ENCODE measurements around the gene RBMS2.
"Not testable (repeated sequence)": the region's sequence is repeated elsewhere in the genome, so short reads cannot be mapped to it uniquely, and the experiment has no call there.

RBMS2 gene, protein sequence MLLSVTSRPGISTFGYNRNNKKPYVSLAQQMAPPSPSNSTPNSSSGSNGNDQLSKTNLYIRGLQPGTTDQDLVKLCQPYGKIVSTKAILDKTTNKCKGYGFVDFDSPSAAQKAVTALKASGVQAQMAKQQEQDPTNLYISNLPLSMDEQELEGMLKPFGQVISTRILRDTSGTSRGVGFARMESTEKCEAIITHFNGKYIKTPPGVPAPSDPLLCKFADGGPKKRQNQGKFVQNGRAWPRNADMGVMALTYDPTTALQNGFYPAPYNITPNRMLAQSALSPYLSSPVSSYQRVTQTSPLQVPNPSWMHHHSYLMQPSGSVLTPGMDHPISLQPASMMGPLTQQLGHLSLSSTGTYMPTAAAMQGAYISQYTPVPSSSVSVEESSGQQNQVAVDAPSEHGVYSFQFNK

DNA sequence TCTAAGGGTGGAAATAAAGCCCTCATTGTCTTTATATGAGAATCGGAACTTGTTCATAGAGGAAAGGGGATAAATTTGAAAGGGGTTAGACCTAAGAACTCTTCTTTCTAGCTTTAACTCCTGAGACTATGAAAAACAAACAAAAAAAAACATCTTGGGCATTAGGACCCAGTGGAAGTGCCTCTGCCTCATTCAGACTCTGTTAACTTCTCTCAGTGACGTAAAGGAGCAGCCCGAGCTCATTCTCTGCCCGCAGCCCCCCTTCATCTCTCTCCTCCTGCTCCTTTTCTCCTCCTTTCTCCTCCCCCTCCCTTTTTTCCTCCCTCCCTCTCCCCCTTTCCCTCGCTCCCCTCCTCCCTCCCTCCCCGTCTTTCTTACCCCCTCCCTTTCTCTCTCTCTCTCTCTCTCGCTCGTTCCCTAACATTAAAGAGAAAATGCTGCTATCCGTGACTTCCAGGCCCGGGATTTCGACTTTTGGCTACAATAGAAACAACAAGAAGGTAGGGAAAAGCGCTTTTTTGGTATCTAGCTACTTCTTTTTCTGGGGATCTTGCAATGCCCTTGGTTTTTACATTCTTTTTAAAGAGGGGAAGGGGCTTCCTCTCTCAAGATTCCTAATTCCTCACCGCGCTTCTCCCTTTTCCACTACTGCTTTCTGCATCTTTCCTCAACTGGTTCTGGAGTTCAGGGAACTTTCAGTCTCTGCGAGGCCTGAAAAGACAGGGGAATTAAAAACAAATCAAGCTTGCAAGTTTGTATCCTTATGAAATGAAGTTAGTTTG is at the start of gene RBMS2:
RBMS2 (plus strand) TSS at position 231 of the 782 bp plus-strand sequence; CDS start at position 435, 204 bp downstream.
- peak; percentile 90 for DNase-seq (ENCODE audit: low read depth, low spot score)

DNA sequence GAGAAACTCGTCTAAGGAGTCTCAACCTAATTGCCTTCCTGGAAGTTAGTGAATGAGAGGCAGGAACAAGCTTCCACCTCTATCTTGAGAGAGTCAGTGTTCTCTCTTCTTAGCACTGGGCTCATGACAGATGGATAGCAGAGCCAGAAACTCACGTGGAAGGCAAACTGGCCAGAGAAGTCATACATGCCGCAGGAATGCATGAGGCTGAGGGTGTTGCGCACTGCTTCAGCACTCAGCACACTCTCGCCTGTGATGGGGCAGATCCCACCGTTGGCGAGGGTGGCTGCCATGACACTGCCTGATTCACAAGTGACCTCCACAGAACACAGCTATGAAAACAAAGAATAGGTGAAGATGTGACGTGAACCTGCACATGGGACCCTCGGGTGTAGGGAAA is 47.2 kb upstream of the RBMS2 start:
- DNase-seq (ENCODE audit: low read depth, low spot score), result no peak

DNA sequence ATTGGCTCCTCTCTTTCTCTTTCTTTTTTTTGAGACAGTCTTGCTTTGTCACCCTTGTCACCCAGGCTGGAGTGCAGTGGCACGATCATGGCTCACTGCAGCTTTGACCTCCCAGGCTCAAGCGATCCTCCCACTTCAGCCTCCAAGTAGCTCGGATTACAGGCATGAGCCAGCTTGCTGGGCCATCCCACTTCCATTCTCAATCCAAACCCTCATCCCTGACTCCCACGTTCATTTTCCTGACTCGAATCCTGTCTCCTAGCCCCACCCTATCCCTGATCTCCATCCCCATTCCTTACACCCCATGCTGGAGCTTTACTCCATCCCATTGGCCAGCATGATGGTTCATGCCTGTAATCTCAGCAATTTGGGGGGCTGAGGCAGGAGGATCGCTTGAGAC is 45.5 kb upstream of the RBMS2 start:
- no peak for DNase-seq (ENCODE audit: low read depth, low spot score)

DNA sequence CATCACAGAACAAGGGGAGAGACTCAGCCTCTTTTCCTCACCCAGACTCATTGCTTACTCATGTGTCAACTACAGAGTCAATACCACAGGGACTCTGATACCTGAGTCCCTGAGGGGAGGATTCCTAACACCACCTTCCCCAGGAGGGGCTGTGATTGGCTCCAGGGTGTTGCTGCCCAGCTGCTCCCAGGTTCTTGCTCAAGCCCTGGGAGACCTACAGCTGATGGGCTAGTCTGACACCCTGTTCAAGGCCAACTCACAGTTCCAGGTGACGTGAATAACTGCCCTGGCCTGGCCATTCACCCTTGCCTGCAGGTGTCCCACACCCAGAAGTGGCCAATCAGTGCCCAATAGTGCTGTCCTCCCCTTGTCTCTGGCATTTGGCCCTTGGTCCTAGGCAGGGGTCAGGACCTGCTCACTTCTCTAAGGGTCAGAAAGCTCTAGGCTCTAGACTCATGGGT is 44.6 kb upstream of the RBMS2 start:
- DNase-seq (ENCODE audit: low read depth, low spot score), result no peak

DNA sequence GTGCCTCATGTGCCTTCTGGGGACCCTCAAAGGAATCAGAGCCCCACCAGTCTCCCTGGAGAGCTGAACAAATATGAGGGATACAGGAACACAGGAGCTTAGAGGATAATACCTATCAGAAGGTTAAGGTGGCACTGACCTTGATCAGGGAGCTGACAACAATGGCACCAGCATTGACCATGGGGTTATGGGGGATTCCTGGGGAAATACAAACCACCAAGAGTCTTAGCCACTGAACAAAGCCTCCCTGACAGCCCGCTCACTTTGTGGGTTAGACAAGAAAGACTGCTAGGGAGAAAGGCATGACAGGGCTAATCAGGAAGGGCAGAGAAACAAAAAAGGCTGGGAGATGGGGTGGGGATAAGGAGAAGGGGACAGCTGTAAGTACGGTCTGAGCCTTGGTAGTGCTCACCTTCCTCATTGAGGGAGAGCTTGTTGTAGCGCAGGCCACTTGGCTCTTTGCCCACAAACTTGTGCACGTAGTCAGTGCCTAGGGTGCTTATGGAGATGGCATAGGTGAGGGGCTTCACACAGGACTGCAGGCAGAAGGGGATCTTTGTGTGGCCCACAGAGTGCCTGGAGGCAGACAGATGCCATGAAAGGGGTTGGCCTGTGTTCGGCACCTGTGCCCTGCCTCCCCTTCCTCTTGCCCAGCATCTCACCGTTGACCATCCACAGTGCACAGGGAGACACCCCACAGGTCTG is 43.9 kb upstream of the RBMS2 start:
- no peak for DNase-seq (ENCODE audit: low read depth, low spot score)

DNA sequence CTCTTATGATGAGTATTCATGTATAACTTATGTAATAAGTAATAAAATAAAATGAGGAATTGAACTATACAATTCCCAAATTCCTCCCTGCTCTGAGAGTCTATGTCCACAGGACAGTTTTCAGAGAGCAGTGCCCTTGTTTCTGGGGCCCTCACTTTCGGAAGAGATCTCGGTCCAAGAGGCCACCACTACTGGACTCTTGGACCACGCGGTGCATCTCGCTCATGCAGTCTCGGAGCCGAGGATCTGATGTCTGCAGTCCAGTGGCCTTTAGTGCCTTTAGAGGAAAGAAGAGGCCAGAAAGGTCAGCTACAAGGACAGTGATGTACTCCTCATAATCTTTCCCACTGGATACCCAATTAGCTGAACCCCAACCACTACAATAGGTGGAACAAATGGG is 42.0 kb upstream of the RBMS2 start:
- DNase-seq (ENCODE audit: low read depth, low spot score), result no peak

DNA sequence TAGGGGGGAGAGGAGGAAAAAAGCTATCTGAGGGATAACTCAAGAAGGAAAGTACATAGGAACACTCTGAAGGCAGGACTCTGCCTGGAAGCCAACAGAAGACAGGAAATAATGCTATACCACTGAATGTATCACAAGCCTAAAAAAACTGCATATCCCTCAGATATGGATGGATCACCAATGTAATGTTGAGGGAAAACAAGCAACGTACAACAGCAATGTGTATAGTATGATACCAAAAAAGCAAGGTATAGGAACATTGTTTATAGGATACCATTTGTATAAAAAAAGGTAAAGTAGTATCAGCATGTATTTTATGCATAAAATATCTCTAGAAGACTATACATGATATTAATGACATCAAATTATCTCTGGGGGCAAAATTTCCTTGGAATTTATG is 37.1 kb upstream of the RBMS2 start:
- no peak for DNase-seq (ENCODE audit: low read depth, low spot score)

DNA sequence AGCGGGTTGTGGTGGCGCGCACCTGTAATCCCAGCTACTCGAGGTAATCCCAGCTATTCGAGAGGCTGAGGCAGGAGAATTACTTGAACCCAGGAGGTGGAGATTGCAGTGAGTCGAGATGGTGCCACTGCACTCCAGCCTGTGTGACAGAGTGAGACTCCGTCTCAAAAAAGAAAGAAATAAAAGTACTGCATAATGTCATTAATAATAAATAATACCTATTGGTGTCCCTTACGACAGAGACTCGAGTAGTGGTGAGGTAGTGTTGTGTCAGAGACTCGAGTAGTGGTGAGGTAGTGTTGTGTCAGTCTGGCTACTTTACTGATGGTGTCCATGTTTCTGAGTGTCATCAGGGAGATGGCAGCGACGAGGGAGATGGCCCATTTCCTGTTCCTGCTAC is 34.9 kb upstream of the RBMS2 start:
- no peak for DNase-seq (ENCODE audit: low read depth, low spot score)

DNA sequence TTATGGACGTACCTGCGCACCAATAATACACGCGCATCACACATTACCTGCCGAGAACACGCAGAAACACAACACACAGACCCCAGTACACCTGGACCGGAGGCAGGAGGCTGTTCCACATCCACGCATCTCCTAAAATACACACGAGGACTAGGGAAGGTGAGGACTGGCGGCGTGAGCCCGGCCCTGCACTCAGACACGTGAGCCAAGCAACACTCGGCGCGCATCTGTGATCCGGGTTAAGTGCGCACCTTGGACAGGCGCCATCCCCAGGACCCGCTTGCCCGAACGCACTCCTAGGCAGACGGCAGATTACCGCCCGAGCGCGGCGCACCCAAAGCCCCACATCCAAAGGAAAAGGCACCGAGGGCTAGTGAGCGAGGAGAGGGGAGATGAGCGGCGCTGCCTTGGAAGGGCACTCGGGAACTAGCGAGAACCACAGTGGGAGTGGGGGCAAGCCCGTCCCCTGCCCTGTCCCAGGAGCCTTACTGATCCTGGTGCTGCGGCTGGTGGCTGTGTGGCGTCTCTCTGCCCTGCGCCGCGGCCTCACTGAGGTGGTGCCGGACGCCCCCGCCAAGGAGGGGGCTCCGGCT is 34.1 kb upstream of the RBMS2 start:
- no peak for DNase-seq (ENCODE audit: low read depth, low spot score)

DNA sequence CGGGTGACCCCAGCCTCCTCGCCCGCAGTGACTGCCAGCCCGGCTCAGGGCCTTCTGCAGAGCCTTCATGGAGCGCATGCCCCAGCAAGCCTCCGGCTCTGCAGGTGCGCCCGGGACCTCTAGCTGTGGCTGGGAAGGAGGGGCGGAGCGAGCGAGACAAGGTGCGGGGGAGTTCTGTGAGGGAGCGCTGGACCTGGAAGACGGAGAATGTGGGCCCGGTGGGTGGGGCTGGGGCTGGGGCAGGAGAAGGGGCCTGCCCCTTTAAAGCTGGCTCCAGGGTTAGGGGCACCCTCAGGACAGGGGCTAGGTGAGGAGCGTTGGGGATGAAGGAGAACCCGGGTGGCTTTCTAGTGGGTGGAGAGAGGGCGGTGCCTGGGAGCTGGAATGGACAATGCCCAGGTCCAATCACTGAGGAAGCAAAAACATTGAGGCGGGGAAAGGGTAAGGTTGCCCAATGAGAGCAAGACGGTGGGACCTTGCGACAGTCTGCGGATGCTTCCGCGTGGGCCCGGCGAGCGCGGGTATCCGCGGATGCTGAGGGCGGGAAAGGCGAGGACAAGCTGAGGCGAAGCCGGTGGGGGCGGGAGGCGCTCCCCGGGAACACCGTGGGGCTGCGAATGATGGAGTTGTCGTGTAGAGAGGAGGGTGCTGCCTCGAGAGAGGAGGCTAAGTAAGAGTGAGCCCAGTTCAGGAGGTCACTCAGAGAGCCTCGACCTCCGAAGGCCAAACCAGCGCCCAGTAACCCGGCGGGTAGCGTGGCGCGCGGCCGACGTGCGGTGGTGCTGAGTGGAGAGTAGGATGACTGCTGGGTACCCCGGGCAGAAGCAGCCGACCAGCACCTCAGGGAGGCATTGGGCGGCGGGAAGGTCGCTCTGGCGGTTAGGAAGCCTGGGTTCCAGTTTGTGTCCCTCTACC is 33.3 kb upstream of the RBMS2 start, which contains the start of gene GLS2:
GLS2 (minus strand) TSS at position 121 of the 915 bp plus-strand sequence; CDS start at position 78, 43 bp downstream.
- peak; percentile 75 for DNase-seq (ENCODE audit: low read depth, low spot score)

DNA sequence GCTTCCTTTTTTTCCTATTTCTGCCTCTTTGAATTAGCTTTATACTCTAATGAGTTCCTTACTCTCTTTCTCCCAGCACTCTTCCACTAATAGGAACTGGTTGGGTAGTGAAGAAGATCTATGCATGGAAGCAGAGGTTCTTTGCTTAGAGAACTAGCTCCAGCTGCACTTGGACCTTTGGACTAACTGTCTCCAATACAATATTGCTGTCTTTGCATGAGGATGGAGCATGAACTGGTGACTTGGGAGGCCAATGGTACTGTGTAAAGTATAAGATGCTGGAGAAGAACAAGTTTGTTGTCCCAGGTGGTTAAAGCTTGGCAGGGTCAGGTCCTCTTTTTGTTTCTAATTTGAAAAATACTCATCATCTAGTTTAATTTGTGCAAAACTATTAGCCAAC is 31.3 kb upstream of the RBMS2 start:
- no peak for DNase-seq (ENCODE audit: low read depth, low spot score)

DNA sequence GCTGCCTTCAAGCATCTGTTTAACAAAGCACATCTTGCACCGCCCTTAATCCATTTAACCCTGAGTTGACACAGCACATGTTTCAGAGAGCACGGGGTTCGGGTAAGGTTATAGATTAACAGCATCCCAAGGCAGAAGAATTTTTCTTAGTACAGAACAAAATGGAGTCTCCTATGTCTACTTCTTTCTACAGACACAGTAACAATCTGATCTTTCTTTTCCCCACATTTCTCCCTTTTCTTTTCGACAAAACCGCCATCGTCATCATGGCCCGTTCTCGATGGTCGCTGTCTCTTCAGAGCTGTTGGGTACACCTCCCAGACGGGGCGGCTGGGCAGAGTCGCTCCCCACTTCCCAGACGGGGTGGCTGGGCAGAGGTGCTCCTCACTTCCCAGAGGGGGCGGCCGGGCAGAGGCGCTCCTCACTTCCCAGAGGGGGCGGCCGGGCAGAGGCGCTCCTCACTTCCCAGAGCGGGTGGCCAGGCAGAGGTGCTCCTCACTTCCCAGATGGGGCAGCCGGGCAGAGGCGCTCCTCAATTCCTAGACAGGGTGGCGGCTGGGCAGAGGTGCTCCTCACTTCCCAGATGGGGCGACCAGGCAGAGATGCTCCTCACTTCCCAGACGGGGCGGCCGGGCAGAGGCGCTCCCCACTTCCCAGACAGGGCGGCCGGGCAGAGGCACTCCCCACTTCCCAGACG is 28.1 kb upstream of the RBMS2 start:
- not testable (repeated sequence) for DNase-seq (ENCODE audit: low read depth, low spot score)

DNA sequence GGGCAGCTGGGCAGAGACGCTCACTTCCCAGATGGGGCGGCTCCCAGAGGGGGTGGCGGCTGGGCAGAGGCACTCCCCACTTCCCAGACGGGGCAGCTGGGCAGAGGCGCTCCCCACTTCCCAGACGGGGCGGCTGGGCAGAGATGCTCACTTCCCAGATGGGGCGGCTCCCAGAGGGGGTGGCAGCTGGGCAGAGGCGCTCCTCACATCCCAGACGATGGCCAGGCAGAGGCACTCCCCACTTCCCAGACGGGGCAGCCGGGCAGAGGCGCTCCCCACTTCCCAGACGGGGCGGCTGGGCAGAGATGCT is 27.6 kb upstream of the RBMS2 start:
- not testable (repeated sequence) for DNase-seq (ENCODE audit: low read depth, low spot score)

DNA sequence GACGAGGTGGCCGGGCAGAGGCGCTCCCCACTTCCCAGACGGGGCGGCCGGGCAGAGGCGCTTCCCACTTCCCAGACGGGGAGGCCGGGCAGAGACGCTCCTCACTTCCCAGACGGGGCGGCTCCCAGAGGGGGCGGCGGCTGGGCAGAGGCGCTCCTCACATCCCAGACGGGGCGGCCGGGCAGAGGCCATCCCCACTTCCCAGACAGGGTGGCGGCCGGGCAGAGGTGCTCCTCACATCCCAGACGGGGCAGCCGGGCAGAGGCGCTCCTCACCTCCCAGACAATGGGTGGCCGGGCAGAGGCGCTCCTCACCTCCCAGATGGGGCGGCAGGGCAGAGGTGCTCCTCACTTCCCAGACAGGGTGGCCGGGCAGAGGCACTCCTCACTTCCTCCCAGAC is 27.1 kb upstream of the RBMS2 start:
- not testable (repeated sequence) for DNase-seq (ENCODE audit: low read depth, low spot score)

DNA sequence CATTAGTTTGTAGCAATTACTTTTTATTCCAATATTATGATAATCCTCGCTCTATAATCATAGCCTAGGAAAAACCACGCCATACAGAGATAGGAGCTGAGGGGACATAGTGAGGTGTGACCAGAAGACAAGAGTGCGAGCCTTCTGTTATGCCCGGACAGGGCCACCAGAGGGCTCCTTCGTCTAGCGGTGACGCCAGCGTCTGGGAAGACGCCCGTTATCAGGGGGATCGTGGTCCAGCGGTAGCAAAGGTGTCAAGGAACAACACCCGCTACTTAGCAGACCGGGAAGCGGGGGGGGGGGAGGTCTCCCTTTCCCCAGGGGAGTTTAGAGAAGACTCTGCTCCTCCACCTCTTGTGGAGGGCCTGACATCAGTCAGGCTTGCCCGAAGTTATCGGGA is 24.9 kb upstream of the RBMS2 start:
- DNase-seq (ENCODE audit: low read depth, low spot score), result not testable (repeated sequence)

DNA sequence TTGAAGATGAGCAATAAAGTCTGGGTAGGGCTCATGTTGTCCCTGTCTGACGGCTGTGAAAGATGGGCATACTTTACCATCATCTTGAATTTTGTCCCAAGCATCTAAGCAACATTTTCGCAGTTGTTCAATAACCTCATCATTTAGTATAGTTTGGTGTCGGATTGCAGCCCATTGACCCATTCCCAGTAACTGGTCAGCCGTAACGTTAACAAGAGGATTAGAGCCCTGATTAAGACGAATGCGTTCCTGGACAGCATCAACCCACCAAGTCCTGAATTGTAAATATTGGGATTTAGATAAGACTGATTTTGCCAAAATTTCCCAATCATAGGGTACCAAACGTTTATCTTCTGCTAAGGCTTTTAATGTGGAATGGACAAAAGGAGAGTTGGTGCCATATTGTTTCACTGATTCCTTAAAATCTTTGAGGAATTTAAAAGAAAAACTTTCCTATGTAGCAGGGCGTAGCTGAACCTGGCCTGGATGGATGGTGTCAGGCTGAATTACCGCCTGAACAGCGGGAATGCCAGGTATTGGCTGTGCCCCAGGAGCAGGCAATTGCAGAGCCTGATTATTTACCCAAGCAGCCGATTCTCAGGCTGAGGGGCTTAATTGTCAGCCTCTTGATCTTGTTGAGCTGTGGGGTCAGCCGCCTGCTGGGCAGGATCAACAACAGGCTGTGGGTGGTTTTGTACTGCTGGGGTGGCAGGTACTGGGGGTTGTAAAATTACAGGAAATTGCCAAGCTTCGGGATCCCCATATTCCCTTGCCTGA is 23.3 kb upstream of the RBMS2 start:
- DNase-seq (ENCODE audit: low read depth, low spot score), result not testable (repeated sequence)

DNA sequence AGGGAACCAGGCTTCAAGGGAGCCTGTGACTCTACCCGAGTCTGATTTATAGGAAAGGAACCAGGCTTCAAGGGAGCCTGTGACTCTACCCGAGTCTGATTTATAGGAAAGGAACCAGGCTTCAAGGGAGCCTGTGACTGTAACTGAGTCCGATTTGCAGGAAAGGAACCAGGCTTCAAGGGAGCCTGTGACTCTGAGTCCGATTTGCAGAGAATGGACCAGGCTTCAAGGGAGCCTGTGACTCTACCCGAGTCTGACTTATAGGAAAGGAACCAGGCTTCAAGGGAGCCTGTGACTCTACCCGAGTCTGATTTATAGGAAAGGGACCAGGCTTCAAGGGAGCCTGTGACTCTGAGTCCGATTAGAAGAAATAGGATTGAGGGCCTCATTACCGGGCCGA is 22.2 kb upstream of the RBMS2 start:
- not testable (repeated sequence) for DNase-seq (ENCODE audit: low read depth, low spot score)

DNA sequence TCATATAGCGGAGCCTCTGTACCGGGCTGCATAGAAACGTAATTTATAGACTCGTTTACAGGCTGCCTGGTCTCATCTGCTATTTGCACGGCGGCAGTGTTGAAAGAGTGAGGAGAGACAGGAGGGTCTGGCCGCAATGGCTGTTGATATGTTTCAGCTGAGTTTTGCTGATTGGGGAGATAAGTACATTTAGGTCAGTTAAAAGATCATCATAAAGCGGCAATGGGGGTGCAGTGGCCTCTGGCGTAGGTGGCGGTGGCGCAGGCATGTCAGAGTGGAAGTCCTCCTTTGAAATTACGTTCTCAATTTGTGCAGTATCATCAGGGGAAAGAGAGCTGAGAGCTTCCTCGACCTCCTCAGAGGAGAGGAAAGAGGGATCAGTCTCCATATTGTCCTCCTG is 21.7 kb upstream of the RBMS2 start:
- DNase-seq (ENCODE audit: low read depth, low spot score), result not testable (repeated sequence)

DNA sequence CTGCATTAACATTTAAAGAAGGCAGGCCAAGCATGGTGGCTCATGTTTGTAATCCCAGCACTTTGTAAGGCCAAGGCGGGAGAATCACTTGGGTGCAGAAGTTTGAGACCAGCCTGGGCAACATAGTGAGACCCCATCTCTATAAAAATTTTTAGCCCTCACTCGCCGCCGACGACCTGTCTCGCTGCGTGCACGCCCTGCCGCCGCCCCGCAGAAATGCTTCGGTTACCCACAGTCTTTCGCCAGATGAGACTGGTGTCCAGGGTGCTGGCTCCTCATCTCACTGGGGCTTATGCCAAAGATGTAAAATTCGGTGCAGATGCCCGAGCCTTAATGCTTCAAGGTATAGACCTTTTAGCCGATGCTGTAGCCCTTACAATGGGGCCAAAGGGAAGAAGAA is 10.8 kb upstream of the RBMS2 start:
- no peak for DNase-seq (ENCODE audit: low read depth, low spot score)

DNA sequence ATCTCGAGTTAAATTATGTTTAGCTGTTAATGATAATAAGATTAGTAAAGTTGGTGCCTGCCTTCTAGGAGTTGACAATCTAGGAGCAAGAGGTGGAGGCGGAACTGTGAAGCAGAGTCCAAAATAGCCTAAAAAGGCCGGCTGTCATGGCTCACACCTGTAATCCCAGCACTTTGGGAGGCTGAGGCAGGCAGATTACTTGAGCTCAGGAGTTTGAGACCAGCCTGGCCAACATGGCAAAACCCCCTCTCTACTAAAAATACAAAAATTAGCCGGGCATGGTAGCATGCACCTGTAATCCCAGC is 7.7 kb upstream of the RBMS2 start:
- not testable (repeated sequence) for DNase-seq (ENCODE audit: low read depth, low spot score)

All from iPS DF 19.7 (cell line).